CMK (cell line): ENCODE measurements around the gene MBLAC2.

Experiments
- DNase-seq: peaks from one replicate; pipeline ENCODE4 v3.0.0-alpha.2; 2010; ENCODE audit warnings: low read depth

The MBLAC2 gene

DNA sequence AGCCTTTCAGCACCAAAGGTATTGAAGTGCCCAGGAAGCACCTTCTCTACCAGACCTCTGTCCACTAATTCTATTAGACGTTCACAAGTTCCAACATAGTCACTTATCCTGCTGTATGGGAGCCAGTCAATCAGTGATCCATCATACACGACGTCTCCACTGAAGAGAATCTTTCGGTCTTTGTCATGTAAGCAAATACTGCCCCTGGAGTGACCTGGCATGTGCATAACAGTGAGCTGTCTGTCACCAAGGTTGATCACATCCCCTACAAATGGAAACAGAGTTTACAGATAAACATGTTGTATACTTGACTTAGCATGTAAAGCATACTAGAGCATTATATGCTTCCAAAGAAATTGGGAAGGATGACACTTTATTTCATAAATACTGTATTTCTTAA, 13.3 kb downstream of the MBLAC2 start:
- no peak for DNase-seq

DNA sequence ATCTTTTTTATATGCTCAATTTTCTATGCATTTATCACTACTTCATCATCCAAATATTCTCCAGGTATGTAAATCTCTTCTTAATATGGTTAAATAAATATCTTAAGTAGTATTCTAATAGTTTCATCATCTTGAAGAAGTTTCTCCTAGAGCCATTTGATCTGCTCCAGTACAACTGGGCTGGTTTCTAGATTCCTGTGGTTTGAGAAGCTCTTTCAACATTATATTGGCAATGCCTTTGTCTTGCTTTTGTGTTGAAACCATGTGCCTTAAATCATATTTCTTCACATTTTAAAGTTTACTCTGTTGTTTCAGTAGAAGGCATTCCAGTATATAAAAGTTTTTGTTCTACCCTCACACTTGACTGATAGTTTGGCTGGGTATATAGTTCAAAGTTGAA, 27.6 kb downstream of the MBLAC2 start:
- no peak for DNase-seq

GRCh38 chr5:90440644-90441043, 33.9 kb downstream of the MBLAC2 start:
- DNase-seq = no peak

DNA sequence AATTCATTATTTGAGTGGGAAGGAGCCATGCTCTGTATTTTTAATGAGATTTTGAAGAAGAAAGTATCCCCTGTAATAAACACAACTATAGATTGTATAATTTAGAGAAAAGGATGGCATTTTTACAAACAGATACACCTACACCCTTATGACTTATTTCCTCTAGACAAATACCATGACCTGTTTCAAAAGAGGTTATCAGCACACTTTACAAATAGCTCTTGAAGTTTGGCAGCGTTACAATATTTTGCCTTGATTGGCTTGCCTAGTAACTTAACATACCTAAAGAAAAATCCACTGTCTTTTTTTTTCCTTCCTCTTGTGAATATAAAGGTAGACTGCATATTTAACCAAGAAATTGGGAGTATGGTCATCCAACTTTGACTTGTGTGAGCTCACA, 36.5 kb downstream of the MBLAC2 start:
- DNase-seq = no peak

GRCh38 chr5:90437663-90438062, 36.9 kb downstream of the MBLAC2 start:
- no peak for DNase-seq

DNA sequence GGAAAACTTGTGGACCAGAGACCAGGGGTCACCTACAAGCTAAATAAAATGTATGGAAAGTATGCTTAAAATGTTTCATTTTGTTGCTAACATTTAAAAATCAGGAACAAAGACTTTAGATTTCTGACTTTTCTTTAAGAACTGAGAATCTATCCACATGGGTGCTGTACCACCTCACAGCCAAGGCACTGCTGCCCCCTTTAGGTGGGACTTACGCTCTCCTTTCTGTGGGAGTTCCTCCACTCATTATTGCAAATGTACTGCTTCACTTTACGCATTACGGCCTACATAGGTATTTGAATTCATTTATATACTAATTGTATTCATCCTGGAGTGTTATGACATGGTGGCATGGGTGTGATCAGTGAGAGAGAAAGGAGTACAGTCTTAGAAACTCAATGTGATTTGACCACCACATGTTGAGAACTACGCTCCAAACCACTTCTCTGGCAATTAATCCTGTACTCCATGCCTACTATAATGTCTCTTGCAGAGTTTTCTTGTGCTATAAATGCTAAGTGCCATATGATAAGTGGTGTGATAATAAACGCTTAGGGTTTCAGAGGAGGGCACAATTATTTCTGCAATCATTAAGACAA, 40.4 kb downstream of the MBLAC2 start:
- DNase-seq = no peak

DNA sequence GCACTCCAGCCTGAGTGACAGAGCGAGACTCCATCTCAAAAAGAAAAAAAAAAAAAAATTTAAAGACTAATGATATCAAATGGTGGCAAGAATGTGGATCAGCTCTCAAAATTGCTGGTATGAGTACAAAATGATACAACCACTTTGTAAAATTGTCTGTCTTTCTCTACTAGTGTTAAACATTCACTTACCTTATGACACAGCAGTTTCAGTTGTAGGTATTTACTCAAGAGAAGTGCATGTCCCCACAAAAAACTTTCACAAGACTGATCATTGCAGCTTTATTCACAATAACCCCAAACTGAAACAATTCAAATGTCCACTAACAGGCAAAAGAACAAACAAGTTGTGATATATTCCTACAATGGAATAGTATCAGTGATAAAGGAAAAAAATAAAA, 50.3 kb downstream of the MBLAC2 start:
- no peak for DNase-seq

GRCh38 chr5:90421136-90421535, 53.4 kb downstream of the MBLAC2 start:
- no peak for DNase-seq

GRCh38 chr5:90418214-90418613, 56.4 kb downstream of the MBLAC2 start:
- DNase-seq = no peak

DNA sequence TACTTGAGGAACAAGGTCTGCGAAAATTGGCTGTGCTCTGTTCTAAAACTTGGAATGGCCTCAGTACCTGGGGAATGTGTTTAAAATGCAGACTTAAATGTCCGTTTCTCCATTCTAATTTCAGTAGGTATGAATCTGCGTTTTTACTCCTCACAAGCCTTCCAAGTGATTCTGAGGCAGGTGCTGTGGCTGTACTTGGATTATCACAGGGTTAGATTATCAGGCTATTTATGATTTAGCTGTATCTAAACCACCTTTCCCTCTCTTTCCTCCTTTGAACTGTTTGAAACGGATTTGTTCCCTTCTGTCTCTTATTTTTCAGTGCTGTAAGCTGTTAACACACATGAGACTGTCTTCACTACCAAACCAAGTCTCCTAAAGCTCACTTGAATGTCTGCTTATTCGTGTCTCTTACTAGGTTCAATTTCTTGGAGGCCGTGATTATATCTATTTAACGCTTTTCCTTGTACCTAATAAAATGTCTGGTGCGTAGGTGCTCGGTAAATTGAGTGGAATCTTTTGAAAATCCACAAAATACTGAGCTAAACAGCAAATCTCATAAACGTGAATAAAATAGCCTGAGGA, 64.3 kb downstream of the MBLAC2 start:
- no peak for DNase-seq

DNA sequence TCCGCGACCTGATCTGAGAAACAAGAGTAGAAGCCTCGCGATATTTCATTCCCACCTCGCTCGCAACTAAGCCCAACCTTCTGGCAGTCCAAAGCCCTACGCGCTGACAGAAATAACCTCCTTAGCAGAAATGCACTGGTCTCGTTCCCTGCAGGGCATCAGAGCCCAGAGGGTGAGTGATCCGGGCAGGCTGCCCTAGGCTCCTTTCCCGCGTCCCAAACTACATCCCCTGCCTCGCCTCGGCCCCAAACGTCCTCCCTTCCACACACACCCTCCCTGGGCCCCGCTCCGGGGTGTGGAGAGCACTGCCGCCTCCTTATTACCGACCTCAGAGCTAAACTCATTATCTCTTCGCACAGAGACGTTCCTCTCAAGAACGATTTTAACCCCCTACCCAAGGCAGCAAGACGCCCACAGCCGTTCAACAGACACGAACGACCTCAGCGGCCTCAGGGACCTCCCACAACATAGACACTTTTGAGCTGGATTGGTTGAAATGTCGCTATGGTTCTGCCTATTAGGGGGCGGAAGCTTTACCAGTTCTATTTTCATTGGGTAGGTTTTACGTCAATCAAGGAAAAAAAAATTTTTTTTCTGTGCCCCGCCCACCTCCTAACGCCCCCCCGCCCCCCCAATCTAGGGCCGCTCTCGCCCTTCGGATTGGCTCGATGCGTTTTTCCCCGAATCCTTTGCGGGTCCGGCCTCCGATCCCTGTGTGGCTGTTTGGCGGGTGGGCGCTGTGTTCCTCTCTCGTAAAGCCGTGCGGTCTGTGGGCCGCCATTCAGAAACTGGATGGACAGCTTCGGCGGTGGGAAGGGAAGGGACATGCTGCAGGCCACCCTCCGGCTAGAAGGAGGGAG, 65.0 kb downstream of the MBLAC2 start, which contains the start of gene CETN3:
TSS of gene CETN3 (minus strand) at position 439 of the 860 bp plus-strand sequence. CDS start at position 344, 95 bp downstream.
- peak; percentile 84 for DNase-seq

DNA sequence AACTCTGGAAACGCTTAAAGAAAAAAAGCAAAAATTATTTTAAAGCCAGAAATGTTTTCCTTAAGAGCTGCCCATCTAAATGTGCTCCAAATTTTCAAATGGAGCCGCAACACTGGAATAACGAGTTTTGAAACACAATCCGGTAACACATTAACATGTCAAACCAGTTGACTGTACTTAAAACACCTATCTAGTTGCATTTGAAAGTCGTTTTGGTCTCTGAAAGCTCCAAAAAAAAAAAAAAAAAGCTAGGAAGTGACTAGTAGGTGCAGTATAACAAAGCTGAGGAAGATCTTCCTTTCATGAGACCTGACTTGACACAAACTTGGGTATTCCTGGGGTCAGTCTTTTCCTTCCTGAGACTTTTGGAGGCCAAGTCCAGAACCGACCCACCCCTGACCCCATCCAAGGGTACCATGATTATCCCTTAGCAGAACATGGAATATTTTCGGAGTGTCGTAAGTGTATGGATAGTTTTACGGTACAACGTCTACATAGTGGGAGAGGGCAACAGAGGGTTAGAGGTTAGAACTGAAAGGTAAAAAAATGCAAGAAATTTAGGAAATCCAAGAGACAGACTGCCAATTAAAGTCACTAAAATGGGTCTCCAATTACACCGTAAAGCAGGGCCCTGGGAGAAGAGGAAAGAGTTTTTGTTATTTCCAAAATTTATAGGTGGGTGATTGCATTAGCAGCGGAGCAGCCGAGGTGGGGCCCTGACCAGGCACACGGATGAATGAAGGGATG, 65.8 kb downstream of the MBLAC2 start:
- no peak for DNase-seq
